PC-3 (cell line): ENCODE results near the gene AHNAK. TPM values are rescaled to one million over a fixed set of nuclear protein-coding genes. Genes with fewer than 3 reads are reported as not detected.

Experiments used
- ATAC-seq: fragments of 200-7000 bp; cut with Tn5 transposase; 2 replicates; pipeline ENCODE4 v1.9.1; 2020; ENCODE audit warnings: mild to moderate bottlenecking, moderate library complexity
- BruUV-seq: library from RNA; stranded (reverse); fragments of 400-500 nt; replicated peaks from 2 replicates; lab custom pipeline; 2021; lab: Mats Ljungman, UMichigan
- CTCF ChIA-PET: fragments of 300-600 bp; sonication (Branson Sonifier 250); formaldehyde crosslinking; loops from one replicate; lab custom pipeline; 2022; ENCODE audit warnings: antibody characterized with exemption; lab: Charles Lee
- POLR2A ChIA-PET: fragments of 300-600 bp; sonication (Branson Sonifier 250); formaldehyde crosslinking; loops from one replicate; lab custom pipeline; 2022; ENCODE audit warnings: antibody characterized with exemption; ENCODE audit not compliant: unreplicated experiment; lab: Charles Lee
- DNase-seq: peaks from one replicate; pipeline ENCODE4 v3.0.0-alpha.2; 2015
- H2AFZ ChIP-seq: fragments of 300-600 bp; sonication (generic); 2 replicates; pipeline ENCODE4 v1.6.0; 2016; ENCODE audit warnings: antibody characterized with exemption, low read length
- H3F3A ChIP-seq: fragments of 300-600 bp; sonication (generic); one replicate; pipeline ENCODE4 v1.6.0; 2017; ENCODE audit warnings: antibody characterized with exemption, low read length, control low read depth, mild to moderate bottlenecking; ENCODE audit not compliant: unreplicated experiment
- H3K27ac ChIP-seq: fragments of 300-600 bp; sonication (generic); 2 replicates; pipeline ENCODE4 v1.5.1; 2016; ENCODE audit warnings: mild to moderate bottlenecking, low read length
- H3K27me3 ChIP-seq: fragments of 300-600 bp; sonication (generic); 2 replicates; pipeline ENCODE4 v1.6.1; 2016; ENCODE audit warnings: low read length, mixed read lengths
- H3K36me3 ChIP-seq: fragments of 300-600 bp; sonication (generic); 2 replicates; pipeline ENCODE4 v1.6.1; 2016; ENCODE audit warnings: low read depth, mixed run types, low read length, mixed read lengths
- H3K4me1 ChIP-seq: fragments of 300-600 bp; sonication (generic); 2 replicates; pipeline ENCODE4 v1.5.1; 2016; ENCODE audit warnings: low read length; ENCODE audit not compliant: insufficient read depth
- H3K4me2 ChIP-seq: fragments of 300-600 bp; sonication (generic); 2 replicates; pipeline ENCODE4 v1.6.0; 2016; ENCODE audit warnings: low read length
- H3K4me3 ChIP-seq: fragments of 300-600 bp; sonication (generic); 2 replicates; pipeline ENCODE4 v1.5.1; 2016; ENCODE audit warnings: mild to moderate bottlenecking, low read length, mixed read lengths
- H3K79me2 ChIP-seq: fragments of 300-600 bp; sonication (generic); 2 replicates; pipeline ENCODE4 v1.6.1; 2017; ENCODE audit warnings: low read length, mixed read lengths
- H3K9ac ChIP-seq: fragments of 300-600 bp; sonication (generic); 2 replicates; pipeline ENCODE4 v1.6.0; 2016; ENCODE audit warnings: mild to moderate bottlenecking, low read length
- H3K9me2 ChIP-seq: fragments of 300-600 bp; sonication (generic); replicated peaks from 2 replicates; pipeline ENCODE4 v1.6.1; 2016; ENCODE audit warnings: mixed run types, low read length, mixed read lengths
- H3K9me3 ChIP-seq: fragments of 300-600 bp; sonication (generic); 2 replicates; pipeline ENCODE4 v1.6.1; 2016; ENCODE audit warnings: low read length, mixed read lengths
- H4K20me1 ChIP-seq: fragments of 300-600 bp; sonication (generic); 2 replicates; pipeline ENCODE4 v1.6.1; 2016; ENCODE audit warnings: low read length, mixed read lengths
- CTCF ChIP-seq: fragments of 300-600 bp; sonication (generic); conservative IDR thresholded peaks from 2 replicates; pipeline ENCODE4 v1.5.1; 2017; ENCODE audit warnings: antibody characterized with exemption, low read depth, mild to moderate bottlenecking, low read length
- EZH2 ChIP-seq: fragments of 300-600 bp; sonication (generic); IDR thresholded peaks from one replicate; pipeline ENCODE4 v1.6.1; 2017; ENCODE audit warnings: antibody characterized with exemption, mild to moderate bottlenecking, low read length; ENCODE audit not compliant: unreplicated experiment
- EZH2phosphoT487 ChIP-seq: fragments of 300-600 bp; sonication (generic); IDR thresholded peaks from 2 replicates; pipeline ENCODE4 v1.6.1; 2018; ENCODE audit warnings: mild to moderate bottlenecking, antibody characterized with exemption, low read length, borderline replicate concordance
- intact Hi-C: fragments of 100-400 bp; cut with micrococcal nuclease; formaldehyde crosslinking; loops from 2 replicates; pipeline ENCODE4 v1.9.0; 2023
- total RNA-seq: library from RNA; depleted of rRNA; stranded (reverse); fragments of >200 nt; gene quantifications from 2 replicates; pipeline ENCODE4 v1.2.3, GENCODE V29; 2014

Gene AHNAK
- total RNA-seq, 1 experiment from 2014 or later = 287 TPM

DNA sequence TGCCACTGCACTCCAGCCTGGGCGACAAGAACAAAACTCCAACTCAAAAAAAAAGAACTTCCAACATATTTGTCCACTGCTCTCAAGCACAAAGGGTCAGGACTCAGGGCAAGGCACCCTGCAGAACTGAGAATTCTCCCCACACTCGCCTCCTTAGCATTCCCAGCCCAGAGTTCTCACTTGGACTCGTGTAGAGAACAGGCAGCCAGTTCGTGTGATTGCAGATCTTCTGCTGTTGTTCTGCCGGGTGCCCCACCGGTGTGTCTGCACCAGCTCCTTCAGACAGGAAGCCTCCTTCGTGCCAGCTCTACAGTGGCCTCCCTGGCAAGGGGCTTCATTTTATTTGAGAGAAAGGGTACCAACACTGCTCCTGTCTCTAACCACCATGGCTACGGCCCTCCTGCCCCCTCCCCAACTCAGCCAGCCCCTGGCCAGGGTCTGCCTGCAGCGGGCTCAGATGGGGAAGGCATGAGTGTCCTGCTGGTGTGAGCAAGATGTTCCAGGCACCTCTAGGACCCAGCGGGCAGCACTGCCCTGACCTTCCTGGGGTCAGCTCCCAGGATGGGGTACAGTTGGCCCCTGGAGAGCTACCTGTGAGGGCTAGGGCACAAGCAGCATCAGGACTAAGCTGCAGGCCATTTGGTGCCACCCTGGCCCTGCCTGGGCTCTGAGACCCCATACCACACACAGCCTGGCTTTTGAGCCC is 147.3 kb downstream of the AHNAK start:
- H3K9ac ChIP-seq = no peak overlapping the region
- no peak overlapping the region for H3K27ac ChIP-seq
- ATAC-seq = no peak
- no peaks in the 10 kb centered on the region for H3F3A ChIP-seq
- CTCF ChIA-PET = no interaction called here
- H3K9me2 ChIP-seq = no peaks in the 10 kb centered on the region
- no peak overlapping the region for H2AFZ ChIP-seq
- H3K9me3 ChIP-seq = no peaks in the 10 kb centered on the region
- H3K4me3 ChIP-seq = no peak overlapping the region
- no peak overlapping the region for H3K4me2 ChIP-seq
- no TSS peak for BruUV-seq
- no peaks in the 10 kb centered on the region for H4K20me1 ChIP-seq
- H3K36me3 ChIP-seq = no peaks in the 10 kb centered on the region
- no peaks in the 10 kb centered on the region for H3K79me2 ChIP-seq
- no peak for TF ChIP-seq EZH2
- no peak for TF ChIP-seq EZH2phosphoT487
- TF ChIP-seq CTCF = no peak
- intact Hi-C loops = loop anchor here (10.0 kb wide), 1 partner anchor 295 kb away; no protein-coding TSS in a partner anchor
- no peak for DNase-seq
- H3K4me1 ChIP-seq = peaks cover 5% of the 10 kb centered on the region; the same call in 1 of the 2 replicates
- POLR2A ChIA-PET = interaction anchor here (0.6 kb wide), 1 partner anchor 228 kb away, joined by 3 read pairs; no protein-coding TSS in a partner anchor
- H3K27me3 ChIP-seq = no peaks in the 10 kb centered on the region

DNA sequence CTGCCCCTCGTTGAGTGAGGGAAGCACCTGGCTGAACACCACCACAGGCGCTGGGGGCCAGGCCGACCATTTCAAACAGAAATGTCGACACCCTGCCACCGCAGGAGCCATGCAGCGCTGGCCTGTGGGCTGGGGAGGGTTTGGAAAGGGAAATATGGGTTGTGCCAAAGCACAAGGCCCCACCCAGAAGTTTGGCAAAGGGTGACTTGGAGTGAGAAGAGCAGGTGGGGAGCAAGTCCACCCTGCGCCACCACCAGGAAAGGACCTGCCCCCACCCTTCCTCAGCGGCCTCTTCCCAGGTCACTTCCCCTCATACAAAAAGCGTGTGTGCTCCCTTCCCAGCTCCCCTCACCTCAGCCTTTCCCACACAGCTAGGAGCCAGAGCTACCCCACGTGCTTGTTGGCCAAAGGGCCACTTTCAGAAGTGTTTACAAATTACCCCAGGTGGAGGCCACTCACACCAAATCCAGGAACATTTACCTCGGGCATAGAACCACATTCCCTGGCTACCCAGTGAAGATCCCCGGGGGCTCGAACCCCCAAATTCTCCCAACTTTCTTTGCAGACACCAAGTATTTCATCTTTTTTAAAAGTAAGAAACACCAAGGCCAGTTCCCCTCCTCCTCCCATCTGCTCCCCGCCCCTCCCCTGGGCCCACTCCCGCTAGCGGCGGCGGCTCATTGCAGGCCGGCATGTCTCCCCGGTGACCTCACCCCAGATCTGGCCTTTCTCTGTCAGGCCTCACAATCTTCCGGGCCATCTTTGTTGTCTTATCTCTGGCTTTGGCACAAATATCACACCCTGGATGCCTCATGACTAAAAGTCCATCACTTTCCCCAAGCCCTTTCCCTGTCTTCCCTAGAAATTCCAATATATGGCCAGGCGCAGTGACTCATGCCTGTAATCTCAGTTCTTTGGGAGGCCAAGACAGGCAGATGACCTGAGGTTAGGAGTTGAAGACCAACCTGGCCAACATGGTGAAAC is 148.3 kb downstream of the AHNAK start:
- no peaks in the 10 kb centered on the region for H3K79me2 ChIP-seq
- H3K4me2 ChIP-seq = no peak overlapping the region
- H3K4me3 ChIP-seq = no peak overlapping the region
- no TSS peak for BruUV-seq
- no peak for TF ChIP-seq EZH2phosphoT487
- TF ChIP-seq CTCF = no peak
- TF ChIP-seq EZH2 = no peak
- no peaks in the 10 kb centered on the region for H4K20me1 ChIP-seq
- intact Hi-C loops = loop anchor here (10.0 kb wide), 1 partner anchor 296 kb away; no protein-coding TSS in a partner anchor
- no peak overlapping the region for H3K27ac ChIP-seq
- ChIA-PET POLR2A (no interaction called here), CTCF (no interaction called here)
- ATAC-seq (no peak), DNase-seq (no peak)
- no peaks in the 10 kb centered on the region for H3K9me2 ChIP-seq
- no peak overlapping the region for H3K9ac ChIP-seq
- H3K27me3 ChIP-seq = no peaks in the 10 kb centered on the region
- no peaks in the 10 kb centered on the region for H3K9me3 ChIP-seq
- H3K36me3 ChIP-seq = no peaks in the 10 kb centered on the region
- no peak overlapping the region for H2AFZ ChIP-seq
- peaks cover 9% of the 10 kb centered on the region for H3K4me1 ChIP-seq
- H3F3A ChIP-seq = no peaks in the 10 kb centered on the region
